HG02678 (cell line): ENCODE data around the gene EFCAB9.

Experiments
- ATAC-seq: cut with Tn5 transposase; IDR thresholded peaks from one replicate; pipeline ENCODE4 v1.9.1; 2021; ENCODE audit warnings: mild to moderate bottlenecking, moderate library complexity; ENCODE audit not compliant: unreplicated experiment

Gene EFCAB9

DNA sequence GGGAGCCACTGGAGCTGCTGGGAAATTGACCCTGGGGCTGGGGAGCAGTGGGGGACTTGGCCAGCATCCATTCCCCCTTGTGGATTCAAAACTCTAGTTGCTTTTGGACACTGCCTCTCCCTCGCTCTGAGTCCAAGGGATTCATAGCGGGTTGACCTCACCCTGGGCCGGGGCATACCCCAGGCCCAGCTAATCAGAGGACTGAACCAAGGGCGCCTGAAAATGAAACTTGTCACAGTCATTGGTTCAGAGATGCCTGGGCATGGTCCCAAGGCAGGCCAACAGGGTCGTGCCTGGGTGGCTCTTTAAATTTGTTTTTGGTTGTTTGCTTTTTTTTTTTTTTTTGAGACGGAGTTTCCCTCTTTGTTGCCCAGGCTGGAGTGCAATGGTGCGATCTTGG lies 28.5 kb upstream of the EFCAB9 start:
- ATAC-seq = peak; percentile 58

DNA sequence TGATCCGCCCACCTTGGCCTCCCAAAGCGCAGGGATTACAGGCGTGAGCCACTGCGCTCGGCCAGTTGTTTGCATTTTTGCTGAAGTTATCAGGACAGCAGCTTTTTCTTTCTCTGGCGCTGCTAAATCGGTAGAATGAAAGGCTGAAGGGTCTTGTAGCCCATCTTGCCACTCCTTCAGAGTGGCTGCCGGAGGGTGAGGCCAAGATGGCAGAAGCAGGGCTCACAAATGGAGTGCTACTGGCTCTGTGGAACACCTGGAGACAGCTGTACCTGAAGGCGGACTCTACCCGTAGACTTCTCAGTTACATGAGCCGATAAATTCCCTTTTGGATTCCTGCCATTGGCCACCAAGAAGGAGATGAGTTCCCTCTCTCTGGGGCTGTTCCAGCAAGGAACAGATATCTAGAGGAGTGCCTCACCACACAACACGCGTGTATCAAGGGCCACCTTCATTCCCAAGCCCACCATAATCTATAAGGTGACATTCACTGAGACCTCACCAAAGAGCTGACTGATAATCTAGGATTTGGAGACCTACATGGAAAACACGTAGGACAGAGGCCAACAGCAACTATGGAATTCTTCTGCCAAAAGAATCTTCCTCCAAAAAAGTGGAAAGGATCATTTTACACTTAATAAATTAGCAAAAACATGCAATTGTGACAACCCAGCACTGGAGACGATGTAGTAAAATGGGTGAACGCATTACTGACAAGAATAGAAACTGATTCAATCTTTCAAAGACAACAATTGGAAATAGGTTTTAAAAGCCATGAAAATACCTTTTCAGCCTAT lies 27.7 kb upstream of the EFCAB9 start:
- ATAC-seq = no peak

DNA sequence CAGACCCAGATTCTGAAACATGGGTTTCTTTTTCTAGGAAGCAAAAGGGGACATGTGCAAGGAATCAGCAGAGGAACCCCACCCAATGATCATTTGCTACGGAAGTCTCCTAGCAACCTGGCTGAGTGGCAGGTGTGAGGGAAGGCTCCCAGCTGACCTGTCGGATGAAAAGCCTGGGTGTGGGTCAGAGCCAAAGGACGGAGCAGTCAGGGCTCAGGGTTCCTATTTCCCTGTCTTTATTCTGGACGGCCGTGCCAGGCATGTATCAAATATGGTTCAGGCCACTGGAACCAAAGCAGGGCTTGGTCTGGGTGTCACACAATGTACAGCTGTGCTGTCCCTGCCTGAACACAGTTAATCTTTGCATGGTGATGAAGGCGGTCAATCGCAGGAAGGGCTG lies 26.1 kb upstream of the EFCAB9 start:
- ATAC-seq = no peak

DNA sequence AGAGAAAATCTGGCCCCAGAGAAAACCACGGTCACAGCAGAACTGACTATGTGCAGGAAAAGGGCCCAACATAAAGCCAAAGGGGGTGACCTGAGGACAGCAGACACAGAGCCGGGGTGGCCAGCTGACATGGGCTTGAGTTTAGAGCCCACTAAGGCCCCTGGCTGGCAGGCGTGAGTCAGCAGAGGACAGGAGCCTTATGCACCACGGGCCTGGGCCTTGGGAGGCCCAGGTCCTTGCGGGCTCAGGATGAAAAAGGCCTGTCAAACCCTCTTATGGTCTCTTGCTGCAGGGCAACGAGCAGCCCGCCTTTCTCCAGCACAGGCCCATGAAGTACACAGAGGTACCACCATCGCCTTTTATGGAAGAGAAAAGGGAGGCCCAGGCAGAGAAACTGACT lies 25.7 kb upstream of the EFCAB9 start:
- ATAC-seq = no peak

DNA sequence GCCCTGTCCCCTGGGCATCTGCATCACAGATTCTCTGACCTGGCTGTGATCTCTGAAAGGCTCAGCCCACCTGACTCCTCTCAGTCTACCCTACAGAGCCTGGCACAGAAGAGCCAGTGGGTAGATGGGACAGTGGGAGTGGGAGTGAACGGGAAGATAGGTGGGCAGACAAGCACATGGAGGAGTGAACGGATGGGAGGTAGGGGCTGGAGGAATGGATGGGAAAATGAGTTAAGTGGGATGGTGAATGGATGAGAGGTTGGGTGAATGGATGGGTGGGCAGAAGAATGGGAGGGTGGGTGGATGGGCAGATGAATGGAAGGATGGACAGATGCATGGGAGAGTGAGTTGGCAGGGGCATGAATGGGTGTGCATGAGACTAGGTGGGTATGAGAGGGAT lies 24.8 kb upstream of the EFCAB9 start:
- no peak for ATAC-seq

DNA sequence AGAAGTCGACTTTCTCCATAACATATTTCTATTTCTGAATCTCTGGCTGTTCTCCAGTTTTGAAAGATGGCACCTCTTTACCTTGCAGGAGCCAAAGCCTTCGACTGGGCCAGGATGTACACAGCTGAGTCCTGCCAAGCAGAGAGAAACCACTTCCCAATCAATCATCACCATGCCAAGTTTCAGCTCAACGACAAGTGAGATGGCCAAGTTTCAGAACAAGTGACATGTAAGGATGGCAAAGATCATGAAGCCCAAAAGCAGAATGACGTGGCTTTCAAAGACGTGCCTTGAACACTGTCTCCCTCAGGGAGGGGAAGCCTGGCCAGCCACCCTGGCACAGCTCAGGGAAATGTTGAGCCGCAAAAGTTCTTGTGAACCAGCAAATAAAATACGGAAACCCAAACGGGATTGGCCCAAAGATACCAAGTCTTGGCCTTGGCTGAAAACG lies 23.7 kb upstream of the EFCAB9 start:
- ATAC-seq = no peak

DNA sequence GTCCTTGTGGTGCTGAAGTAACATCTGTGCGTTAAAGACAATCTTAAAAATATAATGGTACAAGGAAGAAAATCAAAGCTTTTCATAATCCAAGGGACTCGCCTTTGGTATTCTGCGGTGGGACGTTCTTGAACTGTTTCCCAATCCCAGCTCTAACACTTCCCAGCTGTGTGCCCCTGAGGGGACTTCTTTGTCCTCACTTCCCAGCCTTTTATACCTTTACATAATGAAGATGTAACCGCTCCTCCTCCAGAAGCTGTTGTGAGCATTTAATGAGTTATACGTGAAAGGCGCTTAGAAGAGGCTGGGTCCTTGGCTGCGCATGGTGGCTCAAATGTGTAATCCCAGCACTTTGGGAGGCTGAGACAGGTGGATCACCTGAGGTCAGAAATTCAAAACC lies 22.9 kb upstream of the EFCAB9 start:
- ATAC-seq = no peak

DNA sequence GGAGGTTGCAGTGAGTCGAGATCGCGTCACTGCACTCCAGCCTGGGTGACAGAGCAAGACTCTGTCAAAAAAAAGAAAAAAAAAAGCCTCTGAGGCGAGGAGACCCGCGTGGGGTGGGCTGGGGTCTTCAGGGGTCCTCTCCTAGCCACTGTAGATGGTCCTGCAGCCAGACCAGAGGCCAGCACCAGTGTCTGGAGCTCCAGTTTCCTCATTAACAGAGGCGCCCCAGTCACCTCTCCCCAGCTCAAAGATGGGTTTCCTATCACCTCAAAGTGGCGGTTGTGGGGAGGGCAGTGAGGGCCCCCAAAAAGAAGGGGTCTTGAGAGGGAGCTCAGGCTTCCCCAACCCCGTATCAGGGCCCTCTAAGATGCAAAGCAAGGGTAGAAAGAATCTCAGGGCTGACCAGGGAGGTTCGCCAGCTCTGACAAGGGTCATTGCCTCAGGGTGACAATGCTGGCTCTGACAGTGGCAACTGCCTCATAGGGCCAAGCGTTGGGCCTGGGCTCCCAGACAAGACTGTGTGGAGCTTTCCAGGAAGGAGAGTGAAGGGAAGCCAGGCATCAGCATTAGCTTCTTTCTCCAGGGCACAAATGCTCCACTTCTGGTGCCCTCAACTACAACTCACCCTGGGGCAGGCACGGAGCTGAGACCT lies 20.9 kb upstream of the EFCAB9 start:
- ATAC-seq = no peak

DNA sequence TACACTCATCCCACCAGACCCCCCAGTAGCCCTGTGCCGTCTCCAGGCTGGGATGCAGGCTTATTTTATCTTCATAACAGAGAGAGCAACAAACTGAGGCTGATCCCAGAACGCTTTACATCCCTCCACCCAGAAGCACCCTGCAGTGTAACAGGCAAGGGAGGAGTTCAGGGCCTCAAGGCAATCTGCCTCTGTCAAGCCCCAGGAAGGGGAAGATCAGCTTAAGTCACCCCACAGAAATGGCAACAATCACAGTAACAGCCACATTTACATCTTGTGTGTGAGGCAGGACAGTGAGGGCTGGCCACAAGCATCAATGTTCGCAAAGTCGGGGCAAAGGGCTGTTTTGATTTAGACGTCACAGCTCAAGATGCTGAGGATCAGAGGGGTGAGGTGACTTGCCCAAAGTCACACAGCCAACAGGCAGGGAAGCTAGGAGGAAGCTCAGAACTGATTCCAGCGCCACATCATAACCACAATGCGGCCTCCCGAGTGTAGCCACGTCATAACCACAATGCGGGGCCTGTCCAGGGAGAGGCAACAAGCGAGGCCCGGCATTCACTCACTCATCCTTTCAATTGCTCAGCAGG lies 20.3 kb upstream of the EFCAB9 start:
- no peak for ATAC-seq

DNA sequence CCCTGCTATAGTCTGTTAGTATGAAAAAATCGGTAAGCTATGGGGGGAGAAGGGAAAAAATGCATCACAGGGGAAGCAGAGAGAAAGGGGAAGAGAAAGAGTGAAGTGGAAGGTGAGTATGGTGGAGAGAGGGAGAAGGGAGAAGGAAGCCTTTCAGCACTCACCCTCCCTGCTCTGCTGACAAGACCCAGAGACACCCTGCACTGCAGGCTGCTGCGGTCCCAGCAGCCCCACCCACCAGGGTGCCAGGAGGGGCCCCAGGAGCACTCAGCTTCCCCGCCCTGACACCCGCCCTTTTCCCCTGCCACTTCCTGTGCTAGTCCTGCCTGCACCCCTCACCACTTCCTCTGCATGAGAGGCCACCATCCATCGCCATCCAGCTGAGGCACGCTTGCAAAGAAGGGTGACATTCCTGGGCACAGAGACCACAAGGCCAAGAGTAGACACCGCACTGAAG lies 18.7 kb upstream of the EFCAB9 start:
- ATAC-seq = peak; percentile 55

DNA sequence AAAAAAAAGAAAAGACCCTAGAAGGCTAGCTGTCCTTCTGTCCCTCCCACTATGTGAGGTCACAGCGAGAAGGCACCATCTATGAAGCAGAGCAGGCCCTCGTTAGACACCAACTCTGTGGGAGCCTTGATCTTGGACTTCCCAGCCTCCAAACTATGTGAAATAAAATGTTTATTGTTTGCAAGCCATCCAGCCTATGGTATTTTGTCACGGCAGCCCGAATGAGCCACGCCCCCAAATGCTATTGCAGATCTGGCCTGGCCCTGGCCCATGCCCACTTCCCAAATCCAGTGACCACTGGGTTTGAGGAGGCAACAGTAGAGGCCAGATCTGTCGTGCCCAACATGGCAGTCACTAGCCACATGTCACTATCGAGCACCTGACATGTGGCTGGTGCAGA lies 16.8 kb upstream of the EFCAB9 start:
- ATAC-seq = no peak

DNA sequence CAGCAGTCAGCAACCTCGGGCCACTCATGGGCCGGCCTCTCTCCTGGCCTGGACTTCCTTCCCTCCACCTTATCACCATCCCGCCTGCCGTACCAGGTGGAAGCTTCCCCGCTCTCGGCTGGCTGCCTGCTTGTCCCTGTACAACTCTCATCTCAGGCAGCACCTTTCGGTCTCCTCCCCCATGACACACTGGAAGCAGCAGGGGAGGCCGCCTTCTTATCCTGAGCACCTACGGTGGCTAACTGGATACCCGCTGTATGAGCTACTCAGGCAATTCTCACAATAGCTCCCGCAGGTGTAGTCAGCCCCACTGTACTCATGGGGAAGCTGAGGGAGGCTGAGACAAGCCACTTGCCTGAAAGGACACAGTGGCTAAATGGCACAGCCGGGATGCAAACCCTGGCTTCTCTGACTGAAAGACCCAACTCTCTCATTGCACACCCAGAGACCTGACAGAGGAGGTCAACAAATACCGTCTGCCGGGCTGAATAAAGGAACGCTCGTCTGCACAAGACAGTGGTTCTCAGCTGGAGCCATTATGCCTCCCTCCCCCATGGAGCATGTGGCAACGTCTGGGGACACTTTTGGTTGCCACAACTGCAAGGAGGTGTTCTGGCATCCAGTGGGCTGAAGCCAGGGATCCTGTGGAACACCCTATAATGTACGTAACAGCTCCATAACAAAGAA lies 15.5 kb upstream of the EFCAB9 start:
- ATAC-seq = no peak

DNA sequence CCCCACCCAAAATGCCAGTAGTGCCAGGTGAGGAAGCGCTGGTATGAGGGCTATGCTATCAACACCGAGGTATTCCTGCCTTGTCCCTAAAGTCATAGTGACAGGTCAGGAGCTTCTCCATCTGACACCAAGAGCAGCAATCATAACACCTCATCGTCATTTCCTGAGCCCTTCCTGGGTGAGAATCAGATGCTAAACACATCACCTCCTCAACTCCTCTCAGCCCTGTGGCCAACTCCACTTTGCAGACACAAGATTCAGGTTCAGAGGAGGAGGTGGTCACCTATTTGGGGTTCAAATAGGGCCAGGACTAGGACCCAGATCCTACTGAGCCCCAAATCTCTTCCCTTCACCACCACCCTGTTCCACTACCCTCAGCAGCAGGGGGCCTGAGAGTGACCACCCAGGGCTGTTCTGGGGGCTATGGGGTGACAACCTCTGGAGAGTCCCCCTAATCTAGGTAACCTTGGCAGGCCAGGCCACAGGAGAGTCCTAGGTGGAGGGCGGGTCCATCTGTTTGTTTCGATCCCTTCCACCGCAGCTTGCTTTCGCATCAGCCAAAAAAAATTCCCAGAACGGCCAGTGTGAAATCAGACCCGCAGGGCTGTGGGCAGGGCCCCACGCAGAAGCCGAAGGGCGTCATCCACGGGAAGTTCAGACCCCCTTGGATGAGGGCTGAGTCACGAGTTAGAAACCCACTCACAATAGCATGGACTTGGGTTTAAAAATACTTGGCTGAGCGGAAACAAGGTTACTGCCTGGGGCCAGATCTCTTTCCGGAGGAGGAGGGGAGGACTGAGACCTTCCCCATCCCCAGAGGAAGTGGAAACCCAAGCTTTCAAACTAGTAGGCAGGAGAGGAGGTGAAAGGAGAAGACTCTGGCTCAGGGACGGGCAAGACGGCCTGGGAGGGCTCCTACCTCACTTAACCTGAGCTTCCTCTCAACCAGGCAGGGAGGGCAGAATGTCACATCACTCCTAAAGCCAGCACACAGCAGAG lies 14.7 kb upstream of the EFCAB9 start:
- peak; percentile 35 for ATAC-seq

DNA sequence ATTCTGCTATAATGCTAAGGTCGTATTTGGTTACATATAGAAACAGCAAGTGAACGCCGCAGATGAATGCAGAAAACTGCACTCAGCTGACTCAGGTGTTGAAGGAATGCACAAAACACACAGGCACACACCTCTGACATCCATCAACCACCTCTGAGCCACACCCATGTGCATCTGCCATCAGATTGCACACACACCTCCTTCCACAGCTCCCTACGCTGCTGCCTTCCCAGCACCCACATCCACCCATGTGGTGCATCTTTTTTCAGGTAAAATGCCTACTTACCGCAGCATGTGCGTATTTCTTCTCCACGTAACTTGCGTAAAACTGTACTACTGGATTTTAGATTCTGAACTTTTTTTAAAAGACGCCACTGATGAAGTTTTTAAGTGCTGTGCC lies 13.0 kb upstream of the EFCAB9 start:
- ATAC-seq = no peak

DNA sequence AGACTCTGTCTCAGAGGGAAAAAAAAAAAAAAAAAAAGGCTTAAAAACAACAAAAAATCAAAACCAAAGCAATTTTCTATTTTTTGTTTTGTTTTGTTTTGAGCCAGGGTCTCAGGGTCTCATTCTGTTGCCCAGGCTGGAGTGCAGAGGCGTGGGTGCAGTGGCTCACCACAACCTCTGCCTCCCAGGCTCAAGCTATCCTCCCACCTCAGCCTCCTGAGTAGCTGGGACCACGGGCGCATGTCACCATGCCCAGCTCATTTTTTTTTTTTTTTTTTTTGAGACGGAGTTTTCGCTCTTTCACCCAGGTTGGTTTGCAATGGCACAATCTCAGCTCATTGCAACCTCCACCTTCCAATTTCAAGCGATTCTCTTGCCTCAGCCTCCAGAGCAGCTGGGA lies 11.7 kb upstream of the EFCAB9 start:
- no peak for ATAC-seq

DNA sequence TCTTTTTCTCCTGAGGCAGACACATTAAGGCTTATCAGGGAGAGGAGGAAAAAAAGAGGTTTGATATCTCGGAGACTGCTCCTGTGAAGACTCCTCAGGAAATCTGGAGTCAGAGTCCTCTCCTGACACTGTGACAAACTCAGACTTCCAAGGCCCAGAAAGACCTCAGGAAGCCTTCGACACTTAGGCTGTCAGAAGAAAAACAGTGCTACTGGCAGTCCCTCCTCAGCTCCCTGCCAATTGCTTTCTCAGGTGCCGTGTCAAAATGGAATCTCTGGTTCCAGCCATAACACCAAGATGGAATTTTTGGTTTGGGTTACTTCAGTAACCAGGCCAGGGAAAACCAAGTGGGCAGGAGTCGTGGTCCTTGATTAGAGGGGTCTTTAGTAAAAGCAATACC lies 10.1 kb upstream of the EFCAB9 start:
- ATAC-seq = no peak

DNA sequence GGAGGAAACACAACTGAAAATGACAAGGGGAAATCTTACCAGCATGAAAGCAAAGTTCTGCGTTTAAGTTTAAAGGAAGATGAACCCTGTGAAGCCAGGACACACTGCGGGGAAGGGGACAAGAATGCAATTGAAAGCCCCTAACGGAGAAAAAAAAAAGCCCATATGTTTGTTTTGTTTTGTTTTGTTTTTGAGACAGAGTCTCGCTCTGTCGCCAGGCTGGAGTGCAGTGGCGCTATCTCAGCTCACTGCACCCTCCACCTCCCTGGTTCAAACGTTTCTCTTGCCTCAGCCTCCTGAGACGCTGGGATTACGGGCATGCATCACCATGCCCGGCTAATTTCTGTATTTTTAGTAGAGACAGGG lies 8.9 kb upstream of the EFCAB9 start:
- no peak for ATAC-seq

DNA sequence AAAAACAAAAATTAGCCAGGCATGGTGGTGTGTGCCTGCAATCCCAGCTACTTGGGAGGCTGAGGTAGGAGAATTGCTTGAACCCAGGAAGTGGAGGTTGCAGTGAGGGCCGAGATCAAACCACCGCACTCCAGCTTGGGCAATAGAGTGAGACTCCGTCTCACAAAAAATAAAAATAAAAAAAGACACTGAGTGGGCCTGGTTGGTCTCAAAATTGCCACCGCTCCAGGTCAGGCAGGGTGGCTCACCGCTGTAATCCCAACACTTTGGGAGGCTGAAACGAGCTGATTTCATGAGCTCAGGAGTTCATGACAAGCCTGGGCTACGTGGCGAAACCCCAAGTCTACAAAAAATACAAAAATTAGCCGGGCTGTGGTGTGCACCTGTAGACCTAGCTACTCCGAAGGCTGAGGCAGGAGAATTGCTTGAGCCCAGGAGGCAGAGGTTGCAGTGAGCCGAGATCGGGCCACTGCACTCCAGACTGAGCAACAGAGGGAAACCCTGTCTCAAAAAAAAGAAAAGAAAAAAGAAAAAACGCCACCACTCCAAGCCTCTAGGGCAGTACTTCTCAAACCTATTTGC lies 7.8 kb upstream of the EFCAB9 start:
- no peak for ATAC-seq

DNA sequence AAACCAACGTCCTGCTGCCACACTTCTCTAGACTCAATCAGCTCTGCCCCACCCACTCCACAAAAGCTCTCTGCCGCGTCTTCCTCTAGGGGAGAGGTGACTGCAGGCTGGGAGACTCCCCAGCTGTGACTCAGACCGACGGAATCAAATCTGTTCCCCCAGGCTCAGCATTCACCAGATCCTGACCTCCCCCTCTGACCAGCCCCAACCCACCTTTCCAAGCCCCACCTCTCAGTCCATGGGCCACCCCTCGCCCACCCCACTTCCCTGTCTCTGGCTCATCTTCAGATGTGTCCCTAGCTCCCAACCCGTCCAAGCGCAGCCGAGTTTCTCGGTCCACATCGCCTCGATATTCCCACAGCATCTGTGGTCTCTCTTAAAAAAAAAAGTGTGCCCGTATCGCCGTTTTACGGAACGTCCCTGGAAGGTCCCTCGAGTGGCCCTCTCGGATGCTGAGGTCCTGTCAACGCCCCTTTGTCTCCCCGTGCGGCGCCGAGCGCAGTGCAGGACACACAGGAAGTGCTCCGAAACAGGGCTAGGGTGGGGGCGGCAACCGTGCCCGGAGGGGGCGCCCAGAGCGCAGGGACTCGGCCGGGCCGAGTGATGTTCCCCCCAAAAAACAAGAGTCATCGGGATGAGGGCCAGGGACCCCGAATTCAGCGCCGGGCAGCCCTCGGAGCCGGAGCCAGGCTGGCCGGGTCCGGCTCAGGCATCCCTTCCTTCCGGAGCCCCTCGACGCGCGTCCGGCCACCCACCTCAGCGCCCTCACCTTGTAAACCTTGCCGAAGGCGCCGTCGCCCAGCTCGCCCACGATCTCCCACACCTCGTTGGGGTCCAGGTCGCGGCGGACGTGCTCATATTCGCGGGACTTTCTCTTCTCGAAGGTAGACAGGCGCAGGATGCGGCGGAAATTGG lies 6.6 kb upstream of the EFCAB9 start:
- ATAC-seq = peak; percentile 24
